A673 (cell line): Measurements from ENCODE around the gene PLXND1. TPM values are rescaled to one million over a fixed set of nuclear protein-coding genes. Genes with fewer than 3 reads are reported as not detected.

Experiments
- BruUV-seq: library from RNA; stranded (reverse); fragments of 400-500 nt; replicated peaks from 2 replicates; lab custom pipeline; 2021; lab: Mats Ljungman, UMichigan
- CTCF ChIA-PET: fragments of 300-600 bp; sonication (Branson Sonifier 250); formaldehyde crosslinking; loops from one replicate; lab custom pipeline; 2022; ENCODE audit warnings: antibody characterized with exemption; lab: Charles Lee
- POLR2A ChIA-PET: fragments of 300-600 bp; sonication (Branson Sonifier 250); formaldehyde crosslinking; loops from one replicate; lab custom pipeline; 2022; ENCODE audit warnings: antibody characterized with exemption; ENCODE audit not compliant: low non-redundant PET; lab: Charles Lee
- DNase-seq: peaks from one replicate; pipeline ENCODE4 v3.0.0-alpha.2; 2015; ENCODE audit warnings: low spot score
- H3K27ac ChIP-seq: fragments of 200-600 bp; sonication (generic); 2 replicates; pipeline ENCODE4 v1.5.1; 2016; ENCODE audit warnings: mixed run types, low read depth, mild to moderate bottlenecking, mixed read lengths, antibody characterized with exemption, low read length; ENCODE audit not compliant: poor library complexity, severe bottlenecking
- H3K27me3 ChIP-seq: fragments of 200-600 bp; sonication (generic); replicated peaks from 2 replicates; pipeline ENCODE4 v1.6.1; 2017; ENCODE audit warnings: mixed run types, low read depth, mild to moderate bottlenecking, mixed read lengths, antibody characterized with exemption, low read length; ENCODE audit not compliant: insufficient read depth, poor library complexity
- H3K36me3 ChIP-seq: fragments of 200-600 bp; sonication (generic); 2 replicates; pipeline ENCODE4 v1.6.1; 2016; ENCODE audit warnings: mixed run types, mild to moderate bottlenecking, mixed read lengths, antibody characterized with exemption, low read length; ENCODE audit not compliant: insufficient read depth, poor library complexity, severe bottlenecking
- H3K4me1 ChIP-seq: fragments of 200-600 bp; sonication (generic); 2 replicates; pipeline ENCODE4 v1.6.1; 2017; ENCODE audit warnings: mixed run types, mild to moderate bottlenecking, mixed read lengths, antibody characterized with exemption, low read length; ENCODE audit not compliant: insufficient read depth, poor library complexity, severe bottlenecking
- H3K4me3 ChIP-seq: fragments of 200-600 bp; sonication (generic); 2 replicates; pipeline ENCODE4 v1.5.1; 2016; ENCODE audit warnings: low read depth, mixed run types, mild to moderate bottlenecking, mixed read lengths, low read length; ENCODE audit not compliant: poor library complexity, severe bottlenecking
- H3K9me3 ChIP-seq: fragments of 200-600 bp; sonication (generic); 2 replicates; pipeline ENCODE4 v1.6.1; 2016; ENCODE audit warnings: mixed run types, low read depth, mild to moderate bottlenecking, mixed read lengths, antibody characterized with exemption, low read length; ENCODE audit not compliant: poor library complexity, severe bottlenecking
- EZH2 ChIP-seq: fragments of 200-600 bp; sonication (generic); IDR thresholded peaks from 2 replicates; pipeline ENCODE4 v1.6.1; 2017; ENCODE audit warnings: borderline replicate concordance, low read depth, mild to moderate bottlenecking, mixed read lengths, antibody characterized with exemption, low read length; ENCODE audit not compliant: poor library complexity, severe bottlenecking
- intact Hi-C: fragments of 100-400 bp; cut with micrococcal nuclease; formaldehyde crosslinking; loops from one replicate; pipeline ENCODE4 v1.10.0; 2022; ENCODE audit not compliant: unreplicated experiment
- total RNA-seq: library from RNA; stranded (reverse); gene quantifications from 2 replicates; pipeline ENCODE4 v1.2.3, GENCODE V29; 2021
- TF ChIP-seq, protein P1 (sequence below): fragments of 300-800, 200-600 bp; sonication (generic); conservative IDR thresholded peaks from 2 replicates; pipeline ENCODE4 v1.5.1; 2017; ENCODE audit warnings: low read depth, mild to moderate bottlenecking, antibody characterized with exemption, low read length, moderate library complexity, mixed read lengths

The PLXND1 gene
- total RNA-seq, 1 experiment from 2014 or later: 31.5 TPM

DNA sequence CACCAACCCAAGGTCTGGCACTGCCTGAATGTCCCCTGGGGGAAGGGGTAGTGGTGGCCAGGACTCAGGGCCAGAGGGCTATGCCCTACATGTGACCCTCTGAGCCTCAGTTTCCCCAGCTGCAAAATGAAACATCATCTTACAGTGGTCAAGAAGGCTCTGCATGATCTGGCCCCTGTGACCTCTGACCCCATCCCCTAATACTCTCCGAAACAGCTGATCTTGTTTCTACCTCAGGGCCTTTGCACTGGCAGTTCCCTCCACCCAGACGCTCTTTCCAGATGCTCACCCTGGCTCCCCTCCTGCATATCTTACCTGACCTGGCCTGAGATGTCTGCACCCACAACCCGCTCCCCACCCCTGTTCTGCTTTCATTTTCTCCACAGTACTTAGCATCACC, 21.8 kb downstream of the PLXND1 start:
- no TSS peak for BruUV-seq
- Histone ChIP-seq H3K27me3 (no peaks in the 10 kb centered on the region), H3K4me3 (no peak overlapping the region), H3K27ac (no peak overlapping the region), H3K36me3 (no peaks in the 10 kb centered on the region), H3K9me3 (no peaks in the 10 kb centered on the region), H3K4me1 (no peaks in the 10 kb centered on the region)
- CTCF ChIA-PET: no interaction called here
- POLR2A ChIA-PET: no interaction called here
- intact Hi-C loops: no loop called here
- TF ChIP-seq, protein P1, sequence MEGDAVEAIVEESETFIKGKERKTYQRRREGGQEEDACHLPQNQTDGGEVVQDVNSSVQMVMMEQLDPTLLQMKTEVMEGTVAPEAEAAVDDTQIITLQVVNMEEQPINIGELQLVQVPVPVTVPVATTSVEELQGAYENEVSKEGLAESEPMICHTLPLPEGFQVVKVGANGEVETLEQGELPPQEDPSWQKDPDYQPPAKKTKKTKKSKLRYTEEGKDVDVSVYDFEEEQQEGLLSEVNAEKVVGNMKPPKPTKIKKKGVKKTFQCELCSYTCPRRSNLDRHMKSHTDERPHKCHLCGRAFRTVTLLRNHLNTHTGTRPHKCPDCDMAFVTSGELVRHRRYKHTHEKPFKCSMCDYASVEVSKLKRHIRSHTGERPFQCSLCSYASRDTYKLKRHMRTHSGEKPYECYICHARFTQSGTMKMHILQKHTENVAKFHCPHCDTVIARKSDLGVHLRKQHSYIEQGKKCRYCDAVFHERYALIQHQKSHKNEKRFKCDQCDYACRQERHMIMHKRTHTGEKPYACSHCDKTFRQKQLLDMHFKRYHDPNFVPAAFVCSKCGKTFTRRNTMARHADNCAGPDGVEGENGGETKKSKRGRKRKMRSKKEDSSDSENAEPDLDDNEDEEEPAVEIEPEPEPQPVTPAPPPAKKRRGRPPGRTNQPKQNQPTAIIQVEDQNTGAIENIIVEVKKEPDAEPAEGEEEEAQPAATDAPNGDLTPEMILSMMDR: no peak
- TF ChIP-seq EZH2: no peak
- DNase-seq: no peak

DNA sequence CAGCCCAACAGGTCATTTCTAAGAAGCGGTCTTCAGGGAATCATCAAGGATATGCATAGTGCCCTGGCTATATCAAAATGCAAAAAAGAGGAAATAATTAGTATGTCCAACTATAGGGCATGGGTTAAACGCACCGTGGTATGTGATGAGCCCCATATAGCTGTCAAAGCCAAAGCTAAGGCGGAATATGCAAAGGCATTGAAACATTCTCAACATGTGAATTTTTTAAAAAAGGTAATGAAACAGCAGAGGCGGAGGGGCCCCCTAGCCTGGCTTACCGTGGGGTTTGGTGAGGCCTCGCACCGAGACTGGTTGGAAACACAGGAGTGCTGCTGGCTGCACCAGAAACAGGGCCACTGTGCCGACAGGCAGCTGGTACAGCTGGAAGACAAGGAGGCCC, 23.2 kb downstream of the PLXND1 start:
- H3K36me3 ChIP-seq: no peaks in the 10 kb centered on the region
- H3K27me3 ChIP-seq: no peaks in the 10 kb centered on the region
- POLR2A ChIA-PET: no interaction called here
- no peak overlapping the region for H3K27ac ChIP-seq
- TF ChIP-seq, protein P1: no peak
- no peak for TF ChIP-seq EZH2
- DNase-seq: no peak
- no peaks in the 10 kb centered on the region for H3K4me1 ChIP-seq
- CTCF ChIA-PET: no interaction called here
- H3K4me3 ChIP-seq: no peak overlapping the region
- BruUV-seq: no TSS peak
- H3K9me3 ChIP-seq: no peaks in the 10 kb centered on the region
- intact Hi-C loops: no loop called here

DNA sequence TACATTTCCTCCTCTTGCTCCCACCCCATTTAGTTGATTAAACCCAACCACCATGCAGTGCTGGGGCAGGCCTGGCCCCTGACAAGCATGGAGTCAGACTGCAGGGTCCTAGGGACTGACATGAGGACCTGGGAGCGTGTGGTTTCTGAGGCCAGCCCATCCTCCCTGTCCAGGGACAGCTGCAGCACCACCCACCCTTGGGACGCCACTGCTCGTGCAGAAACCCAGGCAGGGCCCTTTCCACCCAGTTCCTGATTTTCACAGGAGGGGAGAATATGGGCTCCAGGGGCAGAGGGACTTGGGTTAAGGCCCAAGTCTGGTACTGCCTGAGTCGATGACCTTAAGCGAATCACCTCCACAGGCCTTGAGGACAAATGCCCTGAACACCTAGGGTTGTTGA, 23.7 kb downstream of the PLXND1 start:
- no peak for TF ChIP-seq EZH2
- TF ChIP-seq, protein P1: no peak
- Histone ChIP-seq H3K4me1 (no peaks in the 10 kb centered on the region), H3K9me3 (no peaks in the 10 kb centered on the region), H3K36me3 (no peaks in the 10 kb centered on the region), H3K27ac (no peak overlapping the region), H3K27me3 (no peaks in the 10 kb centered on the region), H3K4me3 (no peak overlapping the region)
- CTCF ChIA-PET: no interaction called here
- no TSS peak for BruUV-seq
- DNase-seq: no peak
- POLR2A ChIA-PET: no interaction called here
- intact Hi-C loops: no loop called here
